ENCODE results near the gene GRP. TPM values are rescaled to one million over a fixed set of nuclear protein-coding genes. Genes with fewer than 3 reads are reported as not detected.

GRP gene
- total and polyA plus RNA-seq, 2 donors (not counting 3 experiments of a cell fraction or from before 2014, with no cell fraction given): not detected

DNA sequence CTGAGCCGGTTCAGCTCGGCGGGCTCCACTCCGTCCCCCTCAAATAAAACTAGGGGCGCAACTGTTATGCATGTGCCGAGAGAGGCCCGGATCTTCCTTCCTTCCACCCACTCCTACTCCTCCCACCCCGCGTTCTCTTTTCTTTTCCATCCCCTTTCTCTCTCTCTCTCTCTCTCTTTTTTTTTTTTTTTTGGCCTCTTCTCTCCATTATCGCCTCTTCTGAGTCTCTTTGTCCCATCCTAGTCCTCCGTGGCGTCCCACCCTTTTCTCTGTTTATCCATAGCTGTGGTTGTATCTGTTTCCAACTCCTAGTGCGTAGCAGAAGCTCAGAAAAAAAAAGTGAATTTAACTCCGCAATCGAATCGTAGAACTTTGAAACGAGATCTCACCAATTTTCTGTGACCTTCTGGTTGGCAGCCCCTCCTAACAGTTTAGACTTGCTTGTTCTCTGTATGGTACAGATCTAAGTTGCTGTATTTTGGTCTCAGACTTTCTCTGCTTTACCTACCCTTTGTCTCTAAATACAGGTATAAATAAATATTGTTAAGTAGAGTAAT lies 49.7 kb downstream of the GRP start:
- no peaks in the 10 kb centered on the region for H3K36me3 ChIP-seq (ENCODE audit: control insufficient read depth in 2 of 2, extremely low read depth in 1 of 2, insufficient read depth in 2 of 2, low read length in 2 of 2)
- dilution Hi-C loops (cut with MboI; ENCODE audit: extremely low pct_ligation_motif_present, low sequenced_read_pairs) (no loop called here), intact Hi-C loops (cut with micrococcal nuclease) (no loop called here)
- no peak overlapping the region for H3K27ac ChIP-seq (ENCODE audit: insufficient read depth, low read depth, low read length)
- peaks cover 94 to 98% of the 10 kb centered on the region in 2 experiments for H3K27me3 ChIP-seq (ENCODE audit: control insufficient read depth in 2 of 2, insufficient read depth in 2 of 2, low read length in 2 of 2)
- POLR2A ChIA-PET: no interaction called here
- H3K79me2 ChIP-seq (ENCODE audit: control insufficient read depth, insufficient read depth, low read length): no peaks in the 10 kb centered on the region
- TF ChIP-seq POLR2A (IDR thresholded peaks at IDR 0.05; ENCODE audit: low read depth, low read length) (no peak), POLR2AphosphoS5 (IDR thresholded peaks at IDR 0.05; ENCODE audit: insufficient read depth, low read depth, low read length) (no peak), JUN (IDR thresholded peaks at IDR 0.05; ENCODE audit: borderline replicate concordance, insufficient read depth, insufficient read length, low read depth) (no peak), GATA2 (IDR thresholded peaks at IDR 0.05; ENCODE audit: insufficient read depth, insufficient read length, low read depth, low read length) (no peak), MYC (IDR thresholded peaks at IDR 0.05; ENCODE audit: low read depth, low read length) (no peak), EZH2 (IDR thresholded peaks at IDR 0.05; ENCODE audit: borderline replicate concordance, low read depth, low read length, severe bottlenecking) (no peak), FOS (IDR thresholded peaks at IDR 0.05; ENCODE audit: borderline replicate concordance, insufficient read depth, low read length) (no peak)
- TF ChIP-seq, protein P1, sequence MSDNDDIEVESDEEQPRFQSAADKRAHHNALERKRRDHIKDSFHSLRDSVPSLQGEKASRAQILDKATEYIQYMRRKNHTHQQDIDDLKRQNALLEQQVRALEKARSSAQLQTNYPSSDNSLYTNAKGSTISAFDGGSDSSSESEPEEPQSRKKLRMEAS (IDR thresholded peaks at IDR 0.05; ENCODE audit: insufficient read depth, insufficient read length): no peak
- TF ChIP-seq, protein P2, sequence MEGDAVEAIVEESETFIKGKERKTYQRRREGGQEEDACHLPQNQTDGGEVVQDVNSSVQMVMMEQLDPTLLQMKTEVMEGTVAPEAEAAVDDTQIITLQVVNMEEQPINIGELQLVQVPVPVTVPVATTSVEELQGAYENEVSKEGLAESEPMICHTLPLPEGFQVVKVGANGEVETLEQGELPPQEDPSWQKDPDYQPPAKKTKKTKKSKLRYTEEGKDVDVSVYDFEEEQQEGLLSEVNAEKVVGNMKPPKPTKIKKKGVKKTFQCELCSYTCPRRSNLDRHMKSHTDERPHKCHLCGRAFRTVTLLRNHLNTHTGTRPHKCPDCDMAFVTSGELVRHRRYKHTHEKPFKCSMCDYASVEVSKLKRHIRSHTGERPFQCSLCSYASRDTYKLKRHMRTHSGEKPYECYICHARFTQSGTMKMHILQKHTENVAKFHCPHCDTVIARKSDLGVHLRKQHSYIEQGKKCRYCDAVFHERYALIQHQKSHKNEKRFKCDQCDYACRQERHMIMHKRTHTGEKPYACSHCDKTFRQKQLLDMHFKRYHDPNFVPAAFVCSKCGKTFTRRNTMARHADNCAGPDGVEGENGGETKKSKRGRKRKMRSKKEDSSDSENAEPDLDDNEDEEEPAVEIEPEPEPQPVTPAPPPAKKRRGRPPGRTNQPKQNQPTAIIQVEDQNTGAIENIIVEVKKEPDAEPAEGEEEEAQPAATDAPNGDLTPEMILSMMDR (IDR thresholded peaks at IDR 0.05; ENCODE audit: extremely low read depth in 1 of 2, insufficient read depth in 1 of 2, low read depth in 1 of 2, low read length in 2 of 2): no peak
- H3K4me3 ChIP-seq (replicated peaks in 1 of 3; ENCODE audit: insufficient read depth in 1 of 3, low read depth in 1 of 3, low read length in 3 of 3): no peak overlapping the region
- peaks cover 2% of the 10 kb centered on the region for H3K4me1 ChIP-seq (ENCODE audit: control insufficient read depth, extremely low read depth, insufficient read depth, low read length)
- no peaks in the 10 kb centered on the region for H4K20me1 ChIP-seq (replicated peaks; ENCODE audit: control insufficient read depth, extremely low read depth, insufficient read depth, low read length)
- CTCF ChIA-PET: interaction anchor here (0.9 to 3.5 kb wide), 3 partner anchors 20 to 133 kb away, joined by 3 to 22 read pairs (median 5); no protein-coding TSS in a partner anchor
- no peaks in the 10 kb centered on the region for H3K9me1 ChIP-seq (replicated peaks; ENCODE audit: control insufficient read depth, extremely low read depth, insufficient read depth, low read length)
- FAIRE-seq: no peak
- no peak overlapping the region for H2AFZ ChIP-seq (ENCODE audit: low read depth, low read length)
- no peak overlapping the region for H3K4me2 ChIP-seq (ENCODE audit: insufficient read depth, low read length)
- H3K9ac ChIP-seq (replicated peaks; ENCODE audit: extremely low read depth, insufficient read depth, low read length): no peak overlapping the region
- no peaks in the 10 kb centered on the region for H3K9me3 ChIP-seq (replicated peaks; ENCODE audit: control insufficient read depth, insufficient read depth, low read length)
- BruUV-seq (replicated peaks): no TSS peak
- DNase-seq (ENCODE audit: low read depth, low spot score): no peak
